HEK293 (cell line): ENCODE measurements around the gene COG8.

ENCODE experiments used
- CTCF ChIA-PET: fragments of 350-600 bp; formaldehyde crosslinking; extraction: SDS; loops from one replicate; lab custom pipeline; 2021; ENCODE audit warnings: antibody characterized with exemption; lab: Yijun Ruan, JAX
- POLR2A ChIA-PET: fragments of 300-600 bp; formaldehyde crosslinking; extraction: SDS; loops from one replicate; lab custom pipeline; 2020; ENCODE audit warnings: antibody characterized with exemption, inconsistent platforms; lab: Yijun Ruan, JAX
- H3K27ac ChIP-seq: fragments of 200-500 bp; sonication (Bioruptor generic); 2 replicates; pipeline ENCODE4 v1.5.1; 2014; ENCODE audit warnings: low read depth, low read length, control low read depth, inconsistent platforms; ENCODE audit errors: extremely low read depth
- H3K36me3 ChIP-seq, 2 experiments: fragments of 200-500 bp in 1 of 2; sonication (Bioruptor generic) in 1 of 2; 1 replicate in 1 of 2; 2 replicates in 1 of 2; pipeline ENCODE4 v1.5.1; 2014 to 2017; ENCODE audit warnings: inconsistent platforms in 2 of 2, low read length in 2 of 2; ENCODE audit not compliant: control insufficient read depth in 2 of 2, insufficient read depth in 1 of 2
- H3K4me1 ChIP-seq: fragments of 200-500 bp; sonication (Bioruptor generic); 2 replicates; pipeline ENCODE4 v1.5.1; 2014; ENCODE audit warnings: mild to moderate bottlenecking, low read length, inconsistent platforms; ENCODE audit not compliant: control insufficient read depth, insufficient read depth
- H3K4me3 ChIP-seq: 2 replicates; pipeline ENCODE4 v1.5.1; 2011; ENCODE audit warnings: low read depth, mild to moderate bottlenecking, control low read depth, low read length, moderate library complexity
- H3K9me3 ChIP-seq: fragments of 200-500 bp; sonication (Bioruptor generic); 2 replicates; pipeline ENCODE4 v1.5.1; 2014; ENCODE audit warnings: low read depth, low read length, inconsistent platforms; ENCODE audit not compliant: control insufficient read depth, insufficient read depth
- OSR2 ChIP-seq: fragments of 450-650 bp; formaldehyde crosslinking; IDR thresholded peaks from 2 replicates; pipeline ENCODE4 v1.5.1; 2016; ENCODE audit warnings: missing biosample characterization, missing genetic modification characterization
- PATZ1 ChIP-seq: fragments of 450-650 bp; formaldehyde crosslinking; IDR thresholded peaks from 2 replicates; pipeline ENCODE4 v1.5.1; 2016; ENCODE audit warnings: missing biosample characterization, missing genetic modification characterization
- PRDM10 ChIP-seq: fragments of 450-650 bp; formaldehyde crosslinking; IDR thresholded peaks from 2 replicates; pipeline ENCODE4 v1.5.1; 2016; ENCODE audit warnings: missing biosample characterization, missing genetic modification characterization
- PRDM4 ChIP-seq: fragments of 450-650 bp; formaldehyde crosslinking; IDR thresholded peaks from 2 replicates; pipeline ENCODE4 v1.5.1; 2017; ENCODE audit warnings: missing biosample characterization, missing genetic modification characterization
- SALL2 ChIP-seq: fragments of 450-650 bp; formaldehyde crosslinking; IDR thresholded peaks from 2 replicates; pipeline ENCODE4 v1.5.0; 2017; ENCODE audit warnings: missing biosample characterization, mild to moderate bottlenecking, missing genetic modification characterization, borderline replicate concordance
- SP3 ChIP-seq: fragments of 450-650 bp; formaldehyde crosslinking; IDR thresholded peaks from 2 replicates; pipeline ENCODE4 v1.5.1; 2016; ENCODE audit warnings: missing biosample characterization, missing genetic modification characterization
- YY1 ChIP-seq: fragments of 450-650 bp; formaldehyde crosslinking; IDR thresholded peaks from 2 replicates; pipeline ENCODE4 v1.5.1; 2018; ENCODE audit warnings: missing biosample characterization, missing genetic modification characterization
- ZBTB10 ChIP-seq: fragments of 450-650 bp; formaldehyde crosslinking; IDR thresholded peaks from 2 replicates; pipeline ENCODE4 v1.5.1; 2016; ENCODE audit warnings: missing biosample characterization, missing genetic modification characterization
- ZFHX2 ChIP-seq: fragments of 450-650 bp; formaldehyde crosslinking; conservative IDR thresholded peaks from 2 replicates; pipeline ENCODE4 v1.5.1; 2016; ENCODE audit warnings: missing biosample characterization, missing genetic modification characterization
- ZFP37 ChIP-seq: fragments of 450-650 bp; formaldehyde crosslinking; IDR thresholded peaks from 2 replicates; pipeline ENCODE4 v1.5.1; 2016; ENCODE audit warnings: missing biosample characterization, missing genetic modification characterization
- ZNF174 ChIP-seq: fragments of 450-650 bp; formaldehyde crosslinking; IDR thresholded peaks from 2 replicates; pipeline ENCODE4 v1.5.0; 2017; ENCODE audit warnings: missing biosample characterization, mild to moderate bottlenecking, missing genetic modification characterization
- ZNF354C ChIP-seq: fragments of 450-650 bp; formaldehyde crosslinking; IDR thresholded peaks from 2 replicates; pipeline ENCODE4 v1.5.1; 2016; ENCODE audit warnings: missing biosample characterization, missing genetic modification characterization, low read depth, borderline replicate concordance
- ZNF423 ChIP-seq: fragments of 450-650 bp; formaldehyde crosslinking; IDR thresholded peaks from 2 replicates; pipeline ENCODE4 v1.5.1; 2016; ENCODE audit warnings: missing biosample characterization, missing genetic modification characterization
- ZNF555 ChIP-seq: fragments of 450-650 bp; formaldehyde crosslinking; conservative IDR thresholded peaks from 2 replicates; pipeline ENCODE4 v1.5.1; 2017; ENCODE audit warnings: missing biosample characterization, mild to moderate bottlenecking, missing genetic modification characterization, inconsistent platforms
- ZNF610 ChIP-seq: fragments of 450-650 bp; formaldehyde crosslinking; IDR thresholded peaks from 2 replicates; pipeline ENCODE4 v1.5.1; 2016; ENCODE audit warnings: missing biosample characterization, missing genetic modification characterization, borderline replicate concordance
- ZNF621 ChIP-seq: fragments of 450-650 bp; formaldehyde crosslinking; IDR thresholded peaks from 2 replicates; pipeline ENCODE4 v1.5.1; 2017; ENCODE audit warnings: missing biosample characterization, missing genetic modification characterization
- ZNF626 ChIP-seq: fragments of 450-650 bp; sonication (Bioruptor Pico); formaldehyde crosslinking; IDR thresholded peaks from 2 replicates; pipeline ENCODE4 v1.5.1; 2018; ENCODE audit warnings: missing biosample characterization, missing genetic modification characterization, inconsistent platforms
- ZNF670 ChIP-seq: fragments of 450-650 bp; formaldehyde crosslinking; IDR thresholded peaks from 2 replicates; pipeline ENCODE4 v1.5.1; 2016; ENCODE audit warnings: missing biosample characterization, missing genetic modification characterization, low read depth
- ZNF701 ChIP-seq: fragments of 450-650 bp; formaldehyde crosslinking; IDR thresholded peaks from 2 replicates; pipeline ENCODE4 v1.5.1; 2016; ENCODE audit warnings: missing biosample characterization, missing genetic modification characterization
- ZNF707 ChIP-seq: fragments of 450-650 bp; formaldehyde crosslinking; IDR thresholded peaks from 2 replicates; pipeline ENCODE4 v1.5.1; 2016; ENCODE audit warnings: missing biosample characterization, missing genetic modification characterization
- ZNF747 ChIP-seq: fragments of 450-650 bp; formaldehyde crosslinking; IDR thresholded peaks from 2 replicates; pipeline ENCODE4 v1.5.1; 2016; ENCODE audit warnings: missing biosample characterization, missing genetic modification characterization
- ZNF792 ChIP-seq: fragments of 450-650 bp; formaldehyde crosslinking; IDR thresholded peaks from 2 replicates; pipeline ENCODE4 v1.5.1; 2016; ENCODE audit warnings: missing biosample characterization, missing genetic modification characterization

Gene COG8

GRCh38 chr16:69307856-69308255, 31.5 kb downstream of the COG8 start:
- Histone ChIP-seq H3K4me3 (no peak overlapping the region), H3K27ac (no peak overlapping the region), H3K4me1 (no peaks in the 10 kb centered on the region), H3K36me3 (peaks cover under 1 to 13% of the 10 kb centered on the region in 2 experiments; a peak in 2 of 3 replicates), H3K9me3 (no peaks in the 10 kb centered on the region)
- TF ChIP-seq ZNF670 (no peak), SP3 (tag by site-specific recombination) (no peak), ZFHX2 (tag by site-specific recombination) (no peak), ZNF174 (tag by site-specific recombination) (no peak), ZNF747 (tag by site-specific recombination) (no peak), YY1 (tag by site-specific recombination) (no peak), ZBTB10 (tag by site-specific recombination) (no peak), ZFP37 (tag by site-specific recombination) (no peak), ZNF354C (tag by site-specific recombination) (no peak), ZNF707 (tag by site-specific recombination) (no peak), ZNF701 (tag by site-specific recombination) (no peak), ZNF423 (no peak), PATZ1 (tag by site-specific recombination) (no peak), ZNF610 (tag by site-specific recombination) (no peak), SALL2 (no peak), ZNF792 (tag by site-specific recombination) (no peak), ZNF626 (tag by site-specific recombination) (no peak), ZNF621 (tag by site-specific recombination) (no peak), PRDM4 (tag by site-specific recombination) (no peak)
- ChIA-PET POLR2A (no interaction called here), CTCF (no interaction called here)

GRCh38 chr16:69307091-69307490, 32.3 kb downstream of the COG8 start:
- Histone ChIP-seq H3K4me3 (no peak overlapping the region), H3K36me3 (peaks cover 0 to 17% of the 10 kb centered on the region in 2 experiments; a peak in 1 of 3 replicates), H3K27ac (no peak overlapping the region), H3K9me3 (no peaks in the 10 kb centered on the region), H3K4me1 (no peaks in the 10 kb centered on the region)
- TF ChIP-seq OSR2 (tag by site-specific recombination), result no peak
- TF ChIP-seq PRDM10 (tag by site-specific recombination), result no peak
- TF ChIP-seq ZNF555 (tag by site-specific recombination), result no peak
- ChIA-PET POLR2A (no interaction called here), CTCF (no interaction called here)
